GM13976 (cell line): ENCODE data around the gene CADPS.

ENCODE experiments used
- DNase-seq: peaks from one replicate; pipeline ENCODE4 v3.0.0; 2012; ENCODE audit warnings: low spot score
- CTCF ChIP-seq: IDR thresholded peaks from 2 replicates; pipeline ENCODE4 v1.5.1; 2012; ENCODE audit warnings: borderline replicate concordance, mild to moderate bottlenecking; ENCODE audit not compliant: insufficient read depth; ENCODE audit errors: extremely low read depth, missing control alignments, control extremely low read depth
- in situ Hi-C: fragments of 300-500 bp; cut with MboI; formaldehyde crosslinking; loops from one replicate; pipeline ENCODE4 v1.12.0; 2022; ENCODE audit warnings: low sequenced_read_pairs, mixed read lengths, inconsistent platforms; ENCODE audit not compliant: unreplicated experiment

Gene CADPS

DNA sequence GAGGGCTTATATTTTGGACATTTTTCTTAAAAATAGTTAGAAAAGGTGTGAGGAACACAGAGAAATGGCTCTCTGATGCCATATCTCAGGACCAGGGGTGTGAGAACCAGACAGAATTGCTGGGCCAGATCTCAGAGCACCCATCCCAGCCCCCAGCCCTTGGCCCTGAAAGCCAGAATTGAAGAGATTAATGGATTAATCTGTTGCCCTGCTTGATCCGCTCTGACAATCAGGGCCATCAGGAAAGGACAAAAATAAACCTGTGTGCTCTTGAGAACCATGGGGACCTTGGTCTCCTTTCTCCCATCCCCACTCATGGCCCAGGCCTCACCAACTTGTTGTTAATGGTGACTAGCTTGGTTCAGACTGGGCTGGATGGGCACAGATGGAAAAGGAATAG, 113.5 kb downstream of the CADPS start:
- no peak for DNase-seq
- in situ Hi-C loops: no loop called here
- no peak for TF ChIP-seq CTCF

DNA sequence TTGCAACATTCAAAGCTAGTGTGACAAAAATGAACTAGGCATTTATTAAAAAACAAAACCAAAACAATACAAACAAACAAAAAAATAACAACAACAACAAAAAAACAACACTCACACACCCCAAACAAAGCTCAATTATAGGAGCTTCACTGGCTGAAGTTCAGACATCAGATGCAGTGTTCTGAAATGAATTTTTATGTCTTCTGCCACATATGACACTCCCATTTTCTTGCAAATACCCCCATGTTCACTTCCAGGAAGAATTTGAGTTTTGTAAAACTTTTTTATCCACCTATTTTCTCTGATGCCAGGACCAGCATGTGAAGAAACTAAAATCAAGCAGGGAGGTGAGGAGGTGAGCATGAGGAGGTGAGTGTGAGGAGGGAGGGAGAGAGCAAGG, 113.9 kb downstream of the CADPS start:
- no peak for DNase-seq
- in situ Hi-C loops: no loop called here
- TF ChIP-seq CTCF: no peak

- DNase-seq: no peak
- TF ChIP-seq CTCF: no peak
- in situ Hi-C loops: no loop called here
These were observed 116.7 kb downstream of the CADPS start for GRCh38 chr3:62758296-62759066.

DNA sequence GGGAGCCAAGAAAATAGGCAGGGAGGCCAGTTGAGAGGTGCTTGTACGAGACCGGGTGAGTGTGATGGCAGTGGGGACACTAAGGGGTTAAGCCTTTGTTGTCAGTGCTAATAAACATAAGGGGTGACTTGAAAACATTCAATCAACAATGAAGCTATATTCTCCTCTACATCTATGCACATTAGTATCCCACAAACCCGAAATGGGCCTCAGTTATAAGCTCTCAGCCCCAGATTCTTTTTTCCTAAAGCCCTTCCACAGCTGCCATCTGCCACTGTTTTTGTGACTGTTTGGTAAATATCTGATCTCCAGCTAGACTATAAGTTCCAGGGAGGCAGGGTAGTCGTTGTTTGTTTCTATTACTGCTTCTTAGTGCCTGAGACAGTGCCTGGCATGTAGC, 118.2 kb downstream of the CADPS start:
- no peak for TF ChIP-seq CTCF
- DNase-seq: no peak
- in situ Hi-C loops: no loop called here

DNA sequence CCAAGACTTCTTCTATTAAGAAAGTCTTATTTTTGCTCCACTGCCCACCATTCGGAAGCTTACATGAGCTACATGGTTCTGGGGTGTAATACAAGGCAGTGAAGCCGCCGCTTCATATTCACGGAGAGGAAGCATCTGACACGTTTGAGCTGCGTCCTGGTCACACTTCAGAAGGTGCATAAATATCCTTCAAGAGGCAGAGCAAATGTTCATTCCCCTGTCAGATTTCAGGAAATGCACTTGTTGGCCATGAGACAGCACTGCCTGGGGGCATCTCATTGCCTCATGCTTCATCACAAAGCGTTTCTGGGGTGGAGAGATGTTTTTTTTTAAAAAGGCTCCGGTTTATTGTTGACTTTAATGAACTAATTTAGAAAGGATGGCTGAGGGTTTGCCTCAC, 119.9 kb downstream of the CADPS start:
- in situ Hi-C loops: no loop called here
- TF ChIP-seq CTCF: no peak
- DNase-seq: no peak

- TF ChIP-seq CTCF: no peak
- in situ Hi-C loops: no loop called here
- no peak for DNase-seq
These were observed 125.6 kb downstream of the CADPS start for GRCh38 chr3:62749657-62750056.
